IPS-NIHi11 (cell line): ENCODE data around the gene TSPYL4.

ENCODE experiments used
- DNase-seq: peaks from one replicate; pipeline ENCODE4 v3.0.0; 2012; ENCODE audit warnings: mixed read lengths, low spot score

Gene TSPYL4

DNA sequence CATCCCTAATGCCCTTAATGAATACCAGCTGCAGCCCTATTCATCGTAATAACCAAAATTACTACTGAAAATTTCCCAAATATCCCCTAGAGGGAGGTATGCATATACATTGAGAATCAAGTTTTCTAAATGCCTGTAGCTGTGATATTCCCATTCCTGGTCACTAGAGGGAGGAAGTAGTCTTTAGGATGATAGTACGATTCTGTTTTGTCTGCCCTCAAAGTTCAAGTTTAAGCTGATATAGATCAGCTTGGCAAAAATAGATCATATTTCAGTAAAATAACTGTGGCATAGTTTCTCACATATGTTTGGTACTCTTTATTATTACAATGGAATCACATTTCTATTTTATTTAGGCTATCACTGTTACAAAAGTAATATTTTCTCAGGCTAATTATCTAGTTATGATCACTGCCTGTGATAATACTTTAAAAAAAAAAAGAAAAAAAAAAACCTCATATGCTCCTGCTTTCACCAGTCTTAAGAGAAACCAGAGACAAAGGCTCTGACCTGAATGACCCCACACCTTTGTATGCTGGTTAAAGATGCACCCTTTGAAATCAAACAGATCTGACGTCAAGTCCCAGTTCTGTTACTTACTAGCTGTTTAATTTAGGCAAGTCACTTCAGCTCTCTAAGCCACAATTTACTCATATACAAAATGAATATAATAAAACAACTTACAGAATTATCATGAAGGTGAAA, 14.9 kb upstream of the TSPYL4 start:
- peak; percentile 58 for DNase-seq

DNA sequence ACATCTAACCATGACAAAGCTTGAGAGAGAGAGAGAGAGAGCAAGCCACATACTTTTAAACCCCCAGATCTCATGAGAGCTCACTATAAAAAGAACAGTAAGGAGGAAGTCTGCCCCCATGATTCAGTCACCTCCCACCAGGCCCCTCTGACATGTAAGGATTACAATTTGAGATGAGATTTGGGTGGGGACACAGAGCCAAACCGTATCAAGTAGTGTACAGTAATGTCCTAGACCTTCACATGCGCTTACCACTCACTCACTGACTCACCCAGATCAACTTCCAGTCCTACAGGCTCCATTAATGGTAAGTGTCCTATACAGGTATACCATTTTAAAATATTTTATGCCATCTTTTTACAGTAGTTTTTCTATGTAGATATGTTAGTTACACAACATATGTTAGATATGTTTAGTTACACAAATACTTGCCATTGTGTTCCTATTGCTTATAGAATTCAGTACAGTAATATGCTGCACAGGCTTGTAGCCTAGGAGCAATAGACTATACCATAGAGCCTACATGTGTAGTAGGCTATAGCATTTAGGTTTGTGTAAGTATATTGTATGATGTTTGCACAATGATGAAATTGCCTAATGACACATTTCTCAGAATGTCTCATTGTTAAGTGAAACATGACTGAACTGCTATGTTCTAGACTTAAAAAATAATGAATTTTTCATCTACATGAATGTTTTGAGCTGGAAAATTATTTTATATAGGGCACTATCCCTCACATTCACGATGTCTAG, 14.1 kb upstream of the TSPYL4 start:
- no peak for DNase-seq

GRCh38 chr6:116266803-116267202, 12.9 kb upstream of the TSPYL4 start:
- no peak for DNase-seq

DNA sequence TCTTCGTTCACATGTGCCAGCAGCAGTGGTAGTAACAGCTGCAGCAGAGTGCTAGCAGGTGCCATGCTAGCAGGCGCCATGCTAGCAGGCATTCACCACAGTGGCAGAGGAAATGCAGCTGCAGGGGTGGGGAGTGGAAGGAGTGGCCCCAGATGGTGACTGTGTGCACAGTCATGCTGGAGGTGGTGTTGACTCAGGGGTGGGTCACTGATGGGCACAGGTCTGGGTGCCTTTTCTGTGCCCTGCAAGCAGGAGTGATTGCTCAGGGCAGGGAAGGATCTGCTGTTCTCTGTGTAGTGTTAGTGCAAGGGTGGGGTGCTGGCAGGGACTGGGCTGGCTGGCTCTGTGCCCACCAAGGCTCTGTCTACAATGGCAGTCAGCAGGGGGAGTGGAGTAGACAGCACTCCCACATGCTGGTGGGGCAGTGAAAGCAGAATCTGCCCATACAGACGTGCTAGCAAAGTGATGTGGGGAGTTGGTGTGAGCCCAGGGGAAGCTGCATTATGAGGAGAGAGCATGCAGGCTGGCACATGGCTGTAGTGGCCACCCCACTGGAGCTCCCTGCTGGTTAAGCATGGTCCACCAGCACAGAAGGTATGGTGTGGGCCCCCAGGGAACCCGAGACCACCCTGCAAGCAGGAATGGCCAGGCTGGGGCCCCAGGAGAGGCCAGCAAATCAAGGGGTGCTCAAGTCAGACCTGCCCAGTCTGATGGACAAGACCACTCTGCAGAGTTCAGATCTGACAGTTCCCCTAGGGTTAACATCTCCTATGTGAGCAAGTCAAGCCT, 11.4 kb upstream of the TSPYL4 start:
- no peak for DNase-seq

DNA sequence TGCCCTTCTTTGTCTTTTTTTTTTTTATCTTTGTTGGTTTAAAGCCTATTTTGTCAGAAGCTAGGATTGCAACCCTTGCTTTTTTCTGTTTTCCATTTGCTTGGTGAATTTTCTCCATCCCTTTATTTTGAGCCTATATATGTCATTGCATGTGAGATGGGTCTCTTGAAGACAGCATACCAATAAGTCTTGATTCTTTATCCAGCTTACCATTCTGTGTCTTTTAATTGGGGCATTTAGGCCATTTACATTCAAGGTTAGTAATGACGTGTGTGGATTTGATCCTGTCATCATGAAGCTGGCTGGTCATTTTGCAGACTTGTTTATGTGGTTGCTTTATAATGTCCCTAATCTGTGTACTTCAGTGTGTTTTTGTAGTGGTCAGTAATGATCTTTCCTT, 9.5 kb upstream of the TSPYL4 start:
- no peak for DNase-seq

GRCh38 chr6:116258520-116258919, 4.6 kb upstream of the TSPYL4 start:
- no peak for DNase-seq

DNA sequence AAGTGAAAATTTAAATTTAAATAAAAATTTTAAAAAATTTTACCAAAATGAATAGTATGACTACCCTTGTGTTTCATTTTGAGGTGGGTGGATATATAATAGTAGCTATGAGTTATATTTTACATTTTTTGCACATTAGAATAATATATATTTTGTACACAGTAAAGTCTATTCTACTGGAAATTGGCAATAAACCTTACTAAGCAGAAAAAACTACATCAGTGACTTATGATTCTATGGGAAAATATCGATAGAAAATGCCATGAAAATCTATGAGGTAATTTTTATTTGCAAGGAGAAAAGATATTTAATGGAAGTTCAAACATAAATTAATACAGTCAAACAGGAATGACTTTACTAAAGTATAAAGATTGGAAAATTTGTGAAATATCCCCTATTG, 2.8 kb upstream of the TSPYL4 start:
- no peak for DNase-seq

DNA sequence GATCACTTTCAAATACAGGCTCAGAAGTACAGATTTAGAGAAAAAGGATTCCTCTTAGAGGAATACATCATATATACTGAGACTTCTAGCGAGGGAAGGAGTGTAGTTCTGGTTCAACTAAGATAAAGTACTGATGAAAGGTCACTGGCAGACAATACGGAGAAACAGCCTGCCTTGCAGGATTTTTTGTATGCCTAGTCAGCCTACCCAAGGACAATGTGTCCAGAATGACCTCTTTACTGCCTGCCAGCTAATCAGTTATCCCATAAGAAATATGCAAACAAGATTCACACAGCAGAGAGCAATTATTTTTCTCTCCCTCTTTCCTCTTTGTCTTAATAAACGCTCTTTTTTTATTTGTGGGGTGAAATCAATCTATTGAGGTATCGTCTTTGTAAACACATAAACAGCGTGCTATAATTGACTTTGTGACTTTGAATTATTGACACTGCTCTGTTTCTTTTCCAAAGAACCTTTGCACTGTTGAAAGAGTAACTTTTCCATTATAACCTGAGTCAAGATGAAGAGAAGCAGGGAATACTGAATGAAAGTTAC, 1.4 kb upstream of the TSPYL4 start:
- DNase-seq = no peak

- no peak for DNase-seq
These were observed 602 bp upstream of the TSPYL4 start for GRCh38 chr6:116254297-116255056.

GRCh38 chr6:116253188-116253504, 729 bp downstream of the TSPYL4 start:
- no peak for DNase-seq

GRCh38 chr6:116251568-116252384, 2.1 kb downstream of the TSPYL4 start:
- no peak for DNase-seq

- no peak for DNase-seq
These were observed 5.3 kb downstream of the TSPYL4 start for GRCh38 chr6:116248577-116248976.

GRCh38 chr6:116247285-116247684, 6.6 kb downstream of the TSPYL4 start:
- no peak for DNase-seq

DNA sequence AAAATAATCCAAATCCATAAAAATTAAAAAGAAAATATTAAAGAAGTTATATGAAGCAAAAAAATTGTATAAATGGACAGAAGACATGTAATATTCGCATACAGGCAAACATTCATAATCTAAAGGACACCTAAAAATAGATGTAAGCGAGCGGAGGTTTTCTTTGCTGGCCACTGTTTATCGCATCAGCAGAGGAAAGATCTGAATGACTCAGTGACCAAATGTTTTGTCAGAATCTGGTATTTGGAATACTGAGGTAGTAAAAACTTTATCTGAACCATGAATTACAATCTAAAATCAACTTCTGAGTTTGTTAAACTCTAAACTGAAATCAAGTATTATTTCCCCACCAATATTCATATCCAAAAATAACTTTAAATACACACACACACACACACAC, 7.8 kb downstream of the TSPYL4 start:
- DNase-seq = no peak

DNA sequence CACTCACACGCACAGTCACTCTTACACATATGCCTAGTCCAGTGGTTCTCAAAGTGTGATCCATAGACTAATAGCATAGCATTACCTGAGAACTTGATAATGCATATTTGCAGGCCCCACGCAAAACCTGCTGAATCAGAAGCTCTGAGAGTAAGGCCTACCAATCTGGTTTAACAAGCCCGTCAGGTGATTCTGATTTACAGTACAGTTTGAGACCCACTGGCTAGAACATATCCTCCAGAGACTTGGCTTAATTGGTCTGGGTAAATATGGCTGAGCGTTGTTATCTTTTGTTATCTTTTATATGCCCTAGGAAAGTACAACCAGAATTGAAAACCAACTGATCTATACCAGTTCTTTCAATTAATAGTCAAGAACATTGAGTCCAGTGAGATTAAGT, 9.6 kb downstream of the TSPYL4 start:
- DNase-seq = no peak

GRCh38 chr6:116239856-116240255, 14.0 kb downstream of the TSPYL4 start:
- DNase-seq = no peak

DNA sequence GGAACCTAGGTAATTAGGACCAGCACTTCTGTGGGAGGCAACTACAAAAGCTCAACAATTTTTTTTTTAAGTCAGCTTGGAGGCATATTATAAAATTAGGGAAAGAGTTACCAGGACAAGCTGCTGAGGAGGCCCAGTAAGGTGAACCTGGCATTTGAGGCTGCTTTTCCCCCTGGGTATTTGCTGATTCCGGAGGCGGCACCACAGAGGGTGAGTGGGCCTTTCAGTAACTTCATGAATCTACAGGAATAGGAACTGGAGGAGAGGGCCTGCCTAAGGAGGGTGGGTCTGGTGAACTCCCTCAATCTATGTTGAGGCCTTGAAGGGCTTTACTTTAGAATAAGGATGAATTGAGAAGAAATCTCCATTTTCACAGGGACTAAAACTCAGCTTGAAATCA, 14.6 kb downstream of the TSPYL4 start:
- no peak for DNase-seq

DNA sequence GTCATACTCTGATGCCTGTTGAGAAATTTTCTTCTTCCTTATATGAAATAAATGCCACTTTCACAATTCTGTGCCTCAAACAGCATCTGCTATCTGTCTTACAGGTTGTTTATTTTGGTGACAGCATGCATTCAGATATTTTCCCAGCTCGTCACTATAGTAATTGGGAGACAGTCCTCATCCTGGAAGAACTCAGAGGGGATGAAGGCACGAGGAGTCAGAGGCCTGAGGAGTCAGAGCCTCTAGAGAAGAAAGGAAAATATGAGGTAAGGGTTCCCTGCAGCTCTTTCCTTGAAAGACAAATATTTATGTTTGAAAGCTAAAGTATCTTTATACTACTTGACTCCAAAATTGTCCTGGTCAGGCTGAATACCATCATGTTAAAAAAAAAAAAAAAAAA, 15.8 kb downstream of the TSPYL4 start:
- DNase-seq = no peak

- DNase-seq = no peak
These were observed 19.2 kb downstream of the TSPYL4 start for GRCh38 chr6:116234689-116235088.

DNA sequence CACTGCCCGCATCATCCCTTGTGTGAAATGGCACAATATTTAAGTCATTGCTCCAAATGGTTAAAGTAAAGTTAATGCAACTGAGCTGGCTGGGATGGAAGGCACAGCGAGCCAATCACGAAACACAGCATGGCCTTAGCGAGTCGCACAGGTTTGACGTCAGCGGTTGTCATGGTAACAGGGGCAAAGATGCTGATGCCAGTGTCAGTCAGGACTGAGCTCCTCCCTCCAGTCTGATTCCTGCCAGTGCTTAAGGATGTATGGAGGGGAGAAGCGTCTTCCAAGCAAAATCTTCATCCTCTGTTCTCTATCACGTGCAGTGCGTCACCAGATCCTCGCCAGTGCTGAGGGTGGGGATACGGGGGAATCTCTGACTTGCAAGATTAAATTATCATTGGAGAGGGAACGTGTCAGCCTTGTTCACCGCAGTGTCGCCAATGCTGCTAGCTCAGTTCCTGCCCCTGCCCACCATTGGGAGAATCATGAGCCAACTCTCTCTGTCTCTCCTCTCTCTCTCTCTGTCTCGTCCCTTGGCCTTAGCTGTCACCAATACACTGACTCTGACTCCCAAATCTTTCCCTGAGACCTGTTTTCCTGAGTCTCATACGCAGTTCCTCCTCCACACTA, 24.5 kb downstream of the TSPYL4 start:
- DNase-seq = peak; percentile 87

DNA sequence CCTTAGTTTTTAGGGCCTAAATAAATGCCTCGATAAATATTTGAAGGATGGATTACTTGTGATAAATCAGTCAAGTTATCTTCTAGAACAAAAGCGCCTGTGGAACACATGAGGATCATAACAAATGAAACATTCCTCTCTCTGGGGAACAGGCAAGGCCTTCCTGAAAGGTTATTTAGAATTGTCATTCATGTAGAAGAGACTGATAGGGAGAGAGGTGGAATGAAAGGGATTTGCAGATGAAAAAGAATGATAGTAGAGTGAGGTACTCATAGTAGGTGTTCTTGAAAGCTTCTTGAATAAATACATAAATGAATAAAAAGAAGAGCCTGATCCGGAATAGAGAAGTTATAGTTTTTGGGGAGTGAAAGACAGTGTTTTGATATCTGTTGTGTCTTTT, 30.5 kb downstream of the TSPYL4 start:
- DNase-seq = no peak
